DND-41 (cell line): ENCODE measurements around the gene XAF1.

ENCODE experiments used
- EZH2 ChIP-seq: IDR thresholded peaks from 3 replicates; pipeline ENCODE4 v1.6.1; 2012; ENCODE audit warnings: borderline replicate concordance, low read depth, mild to moderate bottlenecking, moderate library complexity, low read length, inconsistent platforms; ENCODE audit not compliant: severe bottlenecking
- TF ChIP-seq, protein P1 (sequence below): IDR thresholded peaks from 2 replicates; pipeline ENCODE4 v1.5.1; 2012; ENCODE audit warnings: borderline replicate concordance, low read length, moderate library complexity, mild to moderate bottlenecking; ENCODE audit not compliant: poor library complexity, severe bottlenecking; ENCODE audit errors: extremely low read depth

DNA sequence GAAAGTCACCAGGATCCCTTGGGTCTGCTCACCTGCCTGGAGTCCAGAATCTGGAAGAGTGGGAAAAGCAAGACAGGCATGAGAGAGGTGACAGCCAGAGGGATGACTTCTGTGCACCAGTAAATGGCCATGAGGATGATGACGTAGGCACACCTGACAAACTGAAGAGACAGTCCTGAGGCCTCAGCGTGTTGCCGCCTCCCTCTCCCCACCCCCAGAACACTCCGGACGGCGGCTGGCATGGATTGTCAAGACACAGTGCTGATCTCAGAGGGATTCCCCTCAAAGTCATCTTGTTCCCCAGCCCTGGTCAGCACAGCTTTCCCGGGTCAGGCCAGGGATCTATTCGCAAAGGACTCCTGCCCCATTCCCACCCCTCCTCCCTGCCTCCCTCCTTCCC, 48.9 kb upstream of the XAF1 start:
- TF ChIP-seq, protein P1, sequence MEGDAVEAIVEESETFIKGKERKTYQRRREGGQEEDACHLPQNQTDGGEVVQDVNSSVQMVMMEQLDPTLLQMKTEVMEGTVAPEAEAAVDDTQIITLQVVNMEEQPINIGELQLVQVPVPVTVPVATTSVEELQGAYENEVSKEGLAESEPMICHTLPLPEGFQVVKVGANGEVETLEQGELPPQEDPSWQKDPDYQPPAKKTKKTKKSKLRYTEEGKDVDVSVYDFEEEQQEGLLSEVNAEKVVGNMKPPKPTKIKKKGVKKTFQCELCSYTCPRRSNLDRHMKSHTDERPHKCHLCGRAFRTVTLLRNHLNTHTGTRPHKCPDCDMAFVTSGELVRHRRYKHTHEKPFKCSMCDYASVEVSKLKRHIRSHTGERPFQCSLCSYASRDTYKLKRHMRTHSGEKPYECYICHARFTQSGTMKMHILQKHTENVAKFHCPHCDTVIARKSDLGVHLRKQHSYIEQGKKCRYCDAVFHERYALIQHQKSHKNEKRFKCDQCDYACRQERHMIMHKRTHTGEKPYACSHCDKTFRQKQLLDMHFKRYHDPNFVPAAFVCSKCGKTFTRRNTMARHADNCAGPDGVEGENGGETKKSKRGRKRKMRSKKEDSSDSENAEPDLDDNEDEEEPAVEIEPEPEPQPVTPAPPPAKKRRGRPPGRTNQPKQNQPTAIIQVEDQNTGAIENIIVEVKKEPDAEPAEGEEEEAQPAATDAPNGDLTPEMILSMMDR, result no peak
- TF ChIP-seq EZH2, result no peak
